Ecto neural progenitor cell (in vitro differentiated cells): ENCODE measurements around the gene PVALB.

Experiments
- DNase-seq: peaks from one replicate; pipeline ENCODE4 v3.0.0-alpha.2; 2018; ENCODE audit warnings: low spot score

The PVALB gene

GRCh38 chr22:36846271-36846670, 29.4 kb upstream of the PVALB start:
- no peak for DNase-seq

- DNase-seq = no peak
Measured at GRCh38 chr22:36840106-36840505, 23.3 kb upstream of the PVALB start.

DNA sequence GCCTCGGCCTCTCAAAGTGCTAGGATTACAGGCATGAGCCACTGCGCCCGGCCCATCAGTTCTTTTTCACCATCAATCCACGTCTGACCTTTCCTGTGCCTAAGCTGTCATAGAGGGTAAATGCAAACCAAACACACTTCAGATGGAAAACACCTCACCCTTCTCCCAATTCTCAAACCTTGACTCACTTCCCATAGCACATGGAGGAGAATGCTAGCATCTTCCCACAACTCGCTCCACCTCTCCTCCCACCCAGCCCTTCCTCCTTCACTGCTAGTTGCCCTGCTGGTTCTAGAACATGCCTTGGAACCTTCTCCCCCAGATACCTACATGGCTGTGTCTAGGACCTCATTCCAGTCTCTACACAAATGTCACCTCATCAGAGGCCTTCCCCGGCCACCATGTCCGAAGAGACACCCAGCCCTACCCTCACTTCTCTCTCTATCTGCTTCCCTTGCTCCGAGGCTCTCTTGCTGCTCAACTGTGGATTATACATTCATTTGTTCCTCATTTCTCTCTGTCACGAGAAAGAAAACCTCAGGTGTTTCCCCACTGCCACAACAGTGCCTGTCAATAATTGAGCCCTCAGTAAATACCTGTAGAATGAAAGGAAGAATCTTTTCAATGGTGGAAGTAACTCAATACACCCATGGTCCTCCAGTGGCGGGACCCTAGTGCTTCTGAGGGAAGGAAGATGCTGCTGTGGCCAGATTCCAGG, 22.7 kb upstream of the PVALB start:
- no peak for DNase-seq

GRCh38 chr22:36838119-36839030, 21.5 kb upstream of the PVALB start:
- no peak for DNase-seq

GRCh38 chr22:36835903-36836302, 19.1 kb upstream of the PVALB start:
- no peak for DNase-seq

DNA sequence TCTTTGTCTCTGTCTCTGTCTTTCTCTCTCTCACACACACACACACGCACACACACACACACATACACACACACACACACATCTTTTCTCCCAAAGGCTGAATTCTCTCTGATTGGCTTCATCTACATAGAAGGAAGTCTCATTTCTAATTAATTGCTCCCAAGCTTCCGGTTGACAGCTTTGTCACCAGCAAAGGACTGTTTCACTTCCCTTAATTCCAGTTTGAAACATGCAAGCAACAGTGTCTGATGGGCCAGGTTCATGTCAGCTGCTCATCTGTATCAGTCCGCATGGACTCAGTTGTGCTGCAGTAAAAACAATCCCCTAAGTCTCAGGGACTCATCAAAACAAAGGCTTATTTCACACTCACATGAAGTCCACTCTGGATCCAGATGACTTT, 16.2 kb upstream of the PVALB start:
- no peak for DNase-seq

DNA sequence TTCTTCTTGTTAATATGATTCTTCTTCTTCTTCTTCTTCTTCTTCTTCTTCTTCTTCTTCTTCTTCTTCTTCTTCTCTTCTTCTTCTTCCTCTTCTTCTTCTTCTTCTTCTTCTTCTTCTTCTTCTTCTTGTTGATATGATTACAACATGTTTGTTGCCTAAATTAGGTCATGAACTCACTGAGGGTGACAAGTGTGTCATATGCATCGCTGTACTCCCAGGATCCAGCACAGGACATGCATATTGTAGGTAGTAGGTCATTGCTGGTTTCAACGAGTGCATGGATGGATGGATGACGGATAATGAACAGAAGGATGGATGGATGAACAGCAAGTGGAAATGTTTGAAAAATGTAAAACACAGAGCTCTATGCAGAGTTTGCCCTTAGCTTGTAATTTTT, 14.9 kb upstream of the PVALB start:
- no peak for DNase-seq

DNA sequence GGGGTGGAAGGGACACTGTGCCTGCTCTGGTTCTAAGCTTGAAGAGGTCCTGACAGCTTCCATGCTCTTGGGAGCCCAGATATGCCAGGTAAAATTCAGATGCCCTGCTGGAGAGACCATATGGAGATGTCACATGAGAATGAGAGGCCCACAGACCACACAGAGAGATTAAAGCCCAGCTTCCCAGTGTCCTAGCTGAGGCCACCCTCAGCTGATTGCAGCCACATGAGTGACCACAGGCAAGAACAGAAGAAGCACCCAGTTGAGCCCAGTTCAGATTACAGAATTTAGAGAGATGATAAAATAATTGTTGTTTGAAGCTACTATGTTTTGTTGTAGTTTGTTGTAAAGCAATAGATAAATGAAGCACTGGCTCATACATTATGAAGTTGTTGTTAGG, 14.4 kb upstream of the PVALB start:
- no peak for DNase-seq

- no peak for DNase-seq
Measured at GRCh38 chr22:36830601-36831000, 13.8 kb upstream of the PVALB start.

DNA sequence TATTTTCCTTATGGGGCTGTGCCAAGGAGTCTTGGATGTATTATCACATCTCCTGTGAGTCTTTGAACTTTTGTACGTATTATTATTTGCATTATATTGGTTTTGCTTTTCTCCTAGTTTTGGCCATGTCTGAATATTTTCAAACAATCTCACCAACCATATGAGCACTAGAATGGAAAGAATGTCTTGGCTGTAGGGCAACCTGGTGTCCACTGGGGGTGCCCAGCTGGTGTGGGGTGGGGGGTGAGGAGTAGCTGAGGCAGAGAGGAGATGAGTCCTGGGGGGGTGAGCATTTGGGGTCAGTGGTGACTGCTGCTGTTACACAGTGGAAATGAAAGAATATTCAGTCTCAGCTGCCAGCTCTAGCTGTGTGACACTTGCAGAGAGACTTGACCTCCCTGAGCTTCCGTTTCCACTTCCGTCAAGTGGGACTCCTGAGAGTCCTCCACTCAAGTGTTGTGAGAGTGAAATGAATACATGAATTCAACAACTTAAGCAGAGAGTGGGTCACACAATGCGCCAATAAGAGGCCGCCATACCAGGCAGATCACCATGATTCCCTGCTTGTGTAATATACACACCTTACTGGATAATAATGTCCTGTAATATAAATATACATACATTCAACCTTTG, 12.7 kb upstream of the PVALB start:
- DNase-seq = no peak

GRCh38 chr22:36828815-36829214, 12.0 kb upstream of the PVALB start:
- no peak for DNase-seq

GRCh38 chr22:36826262-36826661, 9.4 kb upstream of the PVALB start:
- DNase-seq = no peak

GRCh38 chr22:36824655-36825054, 7.8 kb upstream of the PVALB start:
- DNase-seq = no peak

DNA sequence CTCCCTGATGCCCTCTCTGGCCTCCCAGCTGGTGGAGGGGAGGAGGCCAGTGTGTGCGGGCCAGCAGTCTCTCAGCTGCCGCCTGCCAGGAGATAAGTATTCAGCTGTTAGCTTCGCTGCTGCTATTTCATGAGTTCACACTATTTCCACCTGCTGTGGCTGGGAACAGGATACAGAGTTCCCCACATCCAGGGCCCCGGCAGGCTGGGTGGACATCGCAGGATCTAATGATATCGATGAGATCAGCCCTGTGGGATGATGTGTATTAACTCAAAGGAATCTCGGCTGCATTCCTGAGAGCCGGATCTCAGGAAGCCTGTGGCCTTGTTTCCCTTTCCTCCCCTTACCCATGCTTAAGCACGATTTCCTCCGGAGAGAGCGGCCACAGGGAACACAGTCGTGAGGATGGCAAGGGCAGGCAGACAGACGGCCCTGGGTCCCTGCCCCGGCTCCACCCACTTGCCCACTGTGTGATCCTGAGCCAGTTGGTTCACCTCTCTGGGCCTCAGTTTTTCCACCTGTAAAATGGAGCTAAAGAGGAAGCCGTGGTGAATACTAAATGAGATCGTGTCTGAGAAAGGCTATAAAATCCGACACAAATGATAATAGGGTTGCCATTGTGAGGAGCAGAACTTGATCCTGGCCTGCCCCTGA, 6.5 kb upstream of the PVALB start:
- DNase-seq = no peak

- DNase-seq = no peak
Measured at GRCh38 chr22:36822581-36822980, 5.7 kb upstream of the PVALB start.

GRCh38 chr22:36819112-36819511, 2.3 kb upstream of the PVALB start:
- DNase-seq = no peak

- no peak for DNase-seq
Measured at GRCh38 chr22:36818010-36818642, 1.3 kb upstream of the PVALB start.

GRCh38 chr22:36817525-36817848, 652 bp upstream of the PVALB start:
- no peak for DNase-seq

- DNase-seq = no peak
Measured at GRCh38 chr22:36816339-36816635, 548 bp downstream of the PVALB start.

DNA sequence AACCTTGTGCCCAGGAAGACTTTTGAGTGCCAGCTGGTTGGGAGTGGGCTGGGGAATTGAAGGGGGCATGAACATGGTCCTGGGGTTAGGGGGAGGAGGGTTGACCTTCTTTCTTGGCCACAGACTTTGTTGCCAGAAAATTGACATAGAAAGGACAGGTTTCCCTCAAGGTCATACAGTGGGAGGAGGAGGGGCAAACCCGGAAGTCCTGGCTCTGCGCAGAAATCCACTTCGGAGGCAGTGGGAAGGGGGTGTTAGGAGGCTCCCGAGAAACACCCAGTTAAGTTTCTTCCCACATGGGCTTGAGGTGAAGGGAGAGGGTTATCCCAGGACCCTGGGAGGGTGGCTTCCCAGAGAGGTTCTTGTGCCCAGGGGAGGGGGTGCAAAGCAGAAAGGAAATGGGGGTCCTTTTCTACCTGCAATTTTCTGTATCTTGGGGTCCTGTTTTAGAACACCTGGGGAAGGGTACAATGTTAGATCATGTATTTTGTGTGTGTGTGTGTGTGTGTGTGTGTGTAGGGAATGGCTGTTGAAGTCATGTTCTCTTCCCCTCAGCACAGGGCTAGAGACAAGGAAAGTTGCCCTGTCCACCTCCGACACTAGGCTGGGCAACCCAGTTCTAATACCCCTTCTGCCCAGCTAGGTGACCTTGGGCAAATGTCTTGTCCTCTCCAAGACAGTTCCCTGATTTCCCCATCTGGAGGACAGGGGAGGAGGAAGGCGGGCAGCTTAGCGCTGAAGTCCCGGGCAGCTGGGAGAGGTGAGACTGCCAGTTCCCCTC, 1.1 kb downstream of the PVALB start:
- DNase-seq = no peak

DNA sequence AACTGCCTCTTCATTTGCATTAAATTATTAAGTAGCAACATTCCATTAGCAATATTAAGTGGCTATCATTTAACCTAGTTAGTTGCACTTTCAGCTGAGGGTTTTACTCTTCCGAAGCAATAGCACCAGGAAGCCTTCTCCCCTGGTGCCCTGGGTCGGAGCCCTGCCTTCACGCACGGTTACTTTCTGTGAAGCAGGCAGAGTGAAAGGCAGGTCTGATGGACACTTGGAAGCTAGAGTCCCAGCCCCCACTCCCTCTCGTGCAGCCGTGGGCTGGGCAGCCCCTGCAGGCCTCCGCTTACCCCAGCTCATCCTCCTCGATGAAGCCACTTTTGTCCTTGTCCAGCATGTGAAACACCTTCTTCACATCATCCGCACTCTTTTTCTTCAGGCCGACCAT, 2.0 kb downstream of the PVALB start:
- no peak for DNase-seq
